Panc1 (cell line): ENCODE results near the gene COL4A2. TPM values are rescaled to one million over a fixed set of nuclear protein-coding genes. Genes with fewer than 3 reads are reported as not detected.
"Not testable (repeated sequence)": the region's sequence is repeated elsewhere in the genome, so short reads cannot be mapped to it uniquely, and the experiment has no call there.

ENCODE experiments used
- ATAC-seq: fragments of 200-7000 bp; cut with Tn5 transposase; 2 replicates; pipeline ENCODE4 v1.9.1; 2020; ENCODE audit warnings: mild to moderate bottlenecking, moderate library complexity
- BruUV-seq: library from RNA; stranded (reverse); fragments of 400-500 nt; replicated peaks from 2 replicates; lab custom pipeline; 2021; lab: Mats Ljungman, UMichigan
- CTCF ChIA-PET: fragments of 300-600 bp; sonication (Branson Sonifier 250); formaldehyde crosslinking; loops from one replicate; lab custom pipeline; 2022; ENCODE audit warnings: antibody characterized with exemption; lab: Charles Lee
- POLR2A ChIA-PET: fragments of 300-600 bp; sonication (Branson Sonifier 250); formaldehyde crosslinking; loops from one replicate; lab custom pipeline; 2022; ENCODE audit warnings: antibody characterized with exemption; lab: Charles Lee
- DNase-seq: peaks from one replicate; pipeline ENCODE4 v3.0.0-alpha.2; 2010; ENCODE audit warnings: low read depth, low spot score
- H3K27ac ChIP-seq: 2 replicates; pipeline ENCODE4 v1.5.1; 2011; ENCODE audit warnings: mild to moderate bottlenecking, low read length, inconsistent platforms
- H3K27me3 ChIP-seq: fragments of 200-500 bp; sonication (Bioruptor generic); 2 replicates; pipeline ENCODE4 v1.6.0; 2014; ENCODE audit warnings: low read length, inconsistent platforms; ENCODE audit not compliant: control insufficient read depth, insufficient read depth
- H3K36me3 ChIP-seq: fragments of 200-500 bp; sonication (Bioruptor generic); 2 replicates; pipeline ENCODE4 v1.5.1; 2014; ENCODE audit warnings: inconsistent platforms, mild to moderate bottlenecking, low read length, moderate library complexity; ENCODE audit not compliant: control insufficient read depth, insufficient read depth
- H3K4me1 ChIP-seq: 2 replicates; pipeline ENCODE4 v1.5.1; 2011; ENCODE audit warnings: inconsistent platforms, mild to moderate bottlenecking, low read length, moderate library complexity; ENCODE audit not compliant: control insufficient read depth, insufficient read depth
- H3K4me3 ChIP-seq, 2 experiments: 2 replicates each; pipeline ENCODE4 v1.5.1; 2011 to 2012; ENCODE audit warnings: low read depth in 2 of 2, low read length in 2 of 2, mild to moderate bottlenecking in 2 of 2, inconsistent platforms in 1 of 2, moderate library complexity in 1 of 2
- H3K9me3 ChIP-seq: fragments of 200-500 bp; sonication (Bioruptor generic); 2 replicates; pipeline ENCODE4 v1.5.1; 2014; ENCODE audit warnings: low read depth, mild to moderate bottlenecking, inconsistent platforms, low read length, moderate library complexity; ENCODE audit not compliant: control insufficient read depth, insufficient read depth
- POLR2AphosphoS5 ChIP-seq: IDR thresholded peaks from 2 replicates; pipeline ENCODE4 v1.6.1; 2012; ENCODE audit warnings: mild to moderate bottlenecking, low read depth, low read length, moderate library complexity
- SIN3A ChIP-seq: IDR thresholded peaks from 2 replicates; pipeline ENCODE4 v1.6.1; 2012; ENCODE audit warnings: low read depth, mild to moderate bottlenecking, low read length, moderate library complexity, borderline replicate concordance; ENCODE audit not compliant: insufficient read depth
- TCF7L2 ChIP-seq: IDR thresholded peaks from 2 replicates; pipeline ENCODE4 v1.6.1; 2011; ENCODE audit warnings: mild to moderate bottlenecking, low read depth, low read length, inconsistent platforms
- in situ Hi-C: cut with HindIII; loops from 2 replicates; pipeline ENCODE4 v1.10.0; 2016; ENCODE audit warnings: low sequenced_read_pairs, low pct_unique_long_range_greater_than_20kb
- intact Hi-C: fragments of 100-400 bp; cut with micrococcal nuclease; formaldehyde crosslinking; loops from one replicate; pipeline ENCODE4 v1.10.0; 2022; ENCODE audit not compliant: unreplicated experiment
- total RNA-seq: library from RNA; stranded (reverse); gene quantifications from one replicate; pipeline ENCODE4 v1.2.1, GENCODE V29; 2021; ENCODE audit not compliant: unreplicated experiment
- TF ChIP-seq, protein P1 (sequence below): fragments of 450-650 bp; IDR thresholded peaks from 2 replicates; pipeline ENCODE4 v1.5.1; 2017; ENCODE audit warnings: mild to moderate bottlenecking
- TF ChIP-seq, protein P2 (sequence below), 2 experiments: IDR thresholded peaks; 2 replicates each; pipeline ENCODE4 v1.6.1; 2011 to 2012; ENCODE audit warnings: low read depth in 2 of 2, control low read depth in 1 of 2, low read length in 1 of 2, mild to moderate bottlenecking in 1 of 2, moderate library complexity in 1 of 2; ENCODE audit not compliant: insufficient read depth in 1 of 2

COL4A2 gene
- total RNA-seq, 1 experiment from 2014 or later: 3.0 TPM

DNA sequence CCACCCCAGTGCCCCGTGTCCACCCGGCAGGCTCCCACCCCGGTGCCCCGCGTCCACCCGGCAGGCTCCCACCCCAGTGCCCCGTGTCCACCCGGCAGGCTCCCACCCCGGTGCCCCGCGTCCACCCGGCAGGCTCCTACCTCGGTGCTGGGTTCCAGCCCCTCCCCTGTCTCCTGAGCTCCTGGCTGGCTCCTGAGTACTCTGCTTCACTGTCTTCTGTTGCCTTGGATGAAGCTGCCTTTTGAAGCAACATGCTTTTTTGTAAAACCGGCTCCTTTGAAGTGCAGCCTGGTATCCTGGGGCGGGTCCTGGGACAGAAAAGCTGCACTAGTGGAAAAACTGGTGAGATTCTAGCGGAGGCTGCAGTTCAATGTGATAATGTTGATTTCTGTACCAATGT, 6.6 kb downstream of the COL4A2 start:
- in situ Hi-C loops, H3K4me1 ChIP-seq, ATAC-seq, H3K27ac ChIP-seq, H3K27me3 ChIP-seq, intact Hi-C loops, BruUV-seq, DNase-seq, H3K9me3 ChIP-seq, H3K36me3 ChIP-seq, POLR2A ChIA-PET, CTCF ChIA-PET, H3K4me3 ChIP-seq: not testable (repeated sequence)

DNA sequence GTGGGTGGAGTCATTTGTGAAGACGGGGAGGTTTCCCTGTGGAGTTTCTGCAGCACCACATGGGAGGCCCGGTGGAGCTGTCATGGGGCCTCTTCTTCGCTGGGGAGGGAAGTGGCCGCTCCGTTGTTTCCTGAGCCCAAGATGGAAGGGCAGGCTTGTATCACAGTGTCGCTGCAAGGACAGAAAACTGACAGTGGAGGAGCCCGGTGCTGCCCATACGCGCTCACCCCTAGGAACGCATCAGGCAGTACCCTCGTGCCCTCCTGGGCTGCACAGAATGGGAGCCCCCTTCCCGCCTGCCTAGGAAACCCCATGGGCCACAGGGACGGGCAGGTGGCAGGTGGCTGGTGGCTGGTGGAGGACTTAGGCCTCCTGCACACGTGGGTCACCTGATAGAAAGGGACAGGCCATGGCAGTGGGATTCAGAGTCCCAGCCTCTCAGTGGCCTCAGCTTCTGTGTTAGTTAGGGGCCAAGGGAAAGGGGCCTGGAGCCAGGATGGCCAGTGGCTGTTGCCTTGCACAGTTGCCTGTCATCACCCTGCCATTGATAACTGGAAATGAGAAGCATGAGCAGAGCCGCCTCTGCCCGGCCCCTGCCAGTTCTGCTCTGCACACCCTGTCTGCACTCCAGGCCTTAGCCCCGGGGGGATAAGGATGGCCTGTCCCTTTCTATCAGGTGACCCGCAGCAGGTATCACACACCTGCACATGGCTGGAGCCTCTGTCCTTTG, 7.6 kb downstream of the COL4A2 start:
- Histone ChIP-seq H3K27me3 (no peaks in the 10 kb centered on the region), H3K9me3 (no peaks in the 10 kb centered on the region), H3K36me3 (no peaks in the 10 kb centered on the region), H3K27ac (no peak overlapping the region), H3K4me1 (no peaks in the 10 kb centered on the region), H3K4me3 (no peak overlapping the region)
- DNase-seq (no peak), ATAC-seq (no peak)
- CTCF ChIA-PET: no interaction called here
- POLR2A ChIA-PET: no interaction called here
- no peak for TF ChIP-seq POLR2AphosphoS5
- TF ChIP-seq TCF7L2: no peak
- TF ChIP-seq SIN3A: no peak
- TF ChIP-seq, protein P1, sequence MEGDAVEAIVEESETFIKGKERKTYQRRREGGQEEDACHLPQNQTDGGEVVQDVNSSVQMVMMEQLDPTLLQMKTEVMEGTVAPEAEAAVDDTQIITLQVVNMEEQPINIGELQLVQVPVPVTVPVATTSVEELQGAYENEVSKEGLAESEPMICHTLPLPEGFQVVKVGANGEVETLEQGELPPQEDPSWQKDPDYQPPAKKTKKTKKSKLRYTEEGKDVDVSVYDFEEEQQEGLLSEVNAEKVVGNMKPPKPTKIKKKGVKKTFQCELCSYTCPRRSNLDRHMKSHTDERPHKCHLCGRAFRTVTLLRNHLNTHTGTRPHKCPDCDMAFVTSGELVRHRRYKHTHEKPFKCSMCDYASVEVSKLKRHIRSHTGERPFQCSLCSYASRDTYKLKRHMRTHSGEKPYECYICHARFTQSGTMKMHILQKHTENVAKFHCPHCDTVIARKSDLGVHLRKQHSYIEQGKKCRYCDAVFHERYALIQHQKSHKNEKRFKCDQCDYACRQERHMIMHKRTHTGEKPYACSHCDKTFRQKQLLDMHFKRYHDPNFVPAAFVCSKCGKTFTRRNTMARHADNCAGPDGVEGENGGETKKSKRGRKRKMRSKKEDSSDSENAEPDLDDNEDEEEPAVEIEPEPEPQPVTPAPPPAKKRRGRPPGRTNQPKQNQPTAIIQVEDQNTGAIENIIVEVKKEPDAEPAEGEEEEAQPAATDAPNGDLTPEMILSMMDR: no peak
- TF ChIP-seq, protein P2, sequence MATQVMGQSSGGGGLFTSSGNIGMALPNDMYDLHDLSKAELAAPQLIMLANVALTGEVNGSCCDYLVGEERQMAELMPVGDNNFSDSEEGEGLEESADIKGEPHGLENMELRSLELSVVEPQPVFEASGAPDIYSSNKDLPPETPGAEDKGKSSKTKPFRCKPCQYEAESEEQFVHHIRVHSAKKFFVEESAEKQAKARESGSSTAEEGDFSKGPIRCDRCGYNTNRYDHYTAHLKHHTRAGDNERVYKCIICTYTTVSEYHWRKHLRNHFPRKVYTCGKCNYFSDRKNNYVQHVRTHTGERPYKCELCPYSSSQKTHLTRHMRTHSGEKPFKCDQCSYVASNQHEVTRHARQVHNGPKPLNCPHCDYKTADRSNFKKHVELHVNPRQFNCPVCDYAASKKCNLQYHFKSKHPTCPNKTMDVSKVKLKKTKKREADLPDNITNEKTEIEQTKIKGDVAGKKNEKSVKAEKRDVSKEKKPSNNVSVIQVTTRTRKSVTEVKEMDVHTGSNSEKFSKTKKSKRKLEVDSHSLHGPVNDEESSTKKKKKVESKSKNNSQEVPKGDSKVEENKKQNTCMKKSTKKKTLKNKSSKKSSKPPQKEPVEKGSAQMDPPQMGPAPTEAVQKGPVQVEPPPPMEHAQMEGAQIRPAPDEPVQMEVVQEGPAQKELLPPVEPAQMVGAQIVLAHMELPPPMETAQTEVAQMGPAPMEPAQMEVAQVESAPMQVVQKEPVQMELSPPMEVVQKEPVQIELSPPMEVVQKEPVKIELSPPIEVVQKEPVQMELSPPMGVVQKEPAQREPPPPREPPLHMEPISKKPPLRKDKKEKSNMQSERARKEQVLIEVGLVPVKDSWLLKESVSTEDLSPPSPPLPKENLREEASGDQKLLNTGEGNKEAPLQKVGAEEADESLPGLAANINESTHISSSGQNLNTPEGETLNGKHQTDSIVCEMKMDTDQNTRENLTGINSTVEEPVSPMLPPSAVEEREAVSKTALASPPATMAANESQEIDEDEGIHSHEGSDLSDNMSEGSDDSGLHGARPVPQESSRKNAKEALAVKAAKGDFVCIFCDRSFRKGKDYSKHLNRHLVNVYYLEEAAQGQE (IDR thresholded peaks at IDR 0.05; ENCODE audit: insufficient read depth in 1 of 2, low read depth in 2 of 2, low read length in 1 of 2): no peak
- no TSS peak for BruUV-seq
- intact Hi-C loops (no loop called here), in situ Hi-C loops (no loop called here)

DNA sequence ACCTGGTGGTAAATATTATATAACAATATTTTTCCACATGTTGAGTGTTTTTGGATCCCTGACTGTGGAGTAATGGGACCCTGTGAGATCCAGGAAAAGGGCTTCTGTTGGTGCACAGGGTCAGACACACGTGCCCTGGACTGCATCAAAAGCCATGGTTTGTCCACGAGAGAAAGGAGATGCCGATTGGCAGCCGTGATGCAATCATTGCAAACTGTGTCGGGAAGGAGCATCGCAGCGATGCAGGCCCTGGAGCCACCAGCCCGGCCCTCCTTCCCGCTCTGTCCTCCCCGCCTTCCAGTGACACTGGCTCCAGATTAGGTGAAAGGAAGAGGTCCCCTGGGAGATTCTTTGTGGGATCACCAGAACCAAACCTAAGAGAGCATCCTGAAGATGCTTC, 9.1 kb downstream of the COL4A2 start:
- no peak for TF ChIP-seq TCF7L2
- TF ChIP-seq, protein P1: no peak
- Histone ChIP-seq H3K9me3 (no peaks in the 10 kb centered on the region), H3K4me3 (no peak overlapping the region), H3K27me3 (no peaks in the 10 kb centered on the region), H3K4me1 (no peaks in the 10 kb centered on the region), H3K36me3 (no peaks in the 10 kb centered on the region), H3K27ac (no peak overlapping the region)
- DNase-seq (no peak), ATAC-seq (no peak)
- in situ Hi-C loops: no loop called here
- BruUV-seq: no TSS peak
- POLR2A ChIA-PET: no interaction called here
- intact Hi-C loops: no loop called here
- CTCF ChIA-PET: no interaction called here
